Erythroblast (primary cell): Measurements from ENCODE around the gene EIF4A3.

ENCODE experiments used
- GATA1 ChIP-seq: IDR thresholded peaks from 2 replicates; pipeline ENCODE4 v1.6.1; 2011; ENCODE audit warnings: low read depth, mild to moderate bottlenecking, control low read depth, low read length, moderate library complexity
- POLR2A ChIP-seq: IDR thresholded peaks from 2 replicates; pipeline ENCODE4 v1.6.1; 2011; ENCODE audit warnings: mild to moderate bottlenecking, low read length

DNA sequence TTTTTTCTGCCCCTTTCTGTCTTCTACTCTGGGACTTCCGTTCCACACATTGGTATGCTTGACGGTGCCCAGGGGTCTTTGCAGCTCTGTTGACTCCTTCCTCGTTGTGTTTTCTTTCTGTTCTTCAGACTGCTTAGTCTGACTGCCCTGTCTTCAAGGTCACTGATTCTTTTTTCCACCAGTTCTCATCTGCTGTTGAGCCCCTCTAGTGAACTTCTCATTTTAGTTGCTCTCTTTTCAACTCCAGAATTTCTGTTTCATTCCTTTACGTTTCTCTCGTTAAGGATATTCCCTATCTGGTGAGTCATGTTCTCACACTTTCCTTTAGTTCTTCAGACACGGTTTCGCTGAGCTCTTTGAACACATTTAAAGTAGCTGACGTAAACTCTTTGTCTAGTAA is 31.8 kb downstream of the EIF4A3 start:
- no peak for TF ChIP-seq POLR2A
- no peak for TF ChIP-seq GATA1
